HEK293 (cell line): ENCODE results near the gene RUFY1.

Experiments
- FEZF1 ChIP-seq: fragments of 450-650 bp; formaldehyde crosslinking; IDR thresholded peaks from 2 replicates; pipeline ENCODE4 v1.5.1; 2016; ENCODE audit warnings: missing biosample characterization, missing genetic modification characterization
- GLIS2 ChIP-seq: fragments of 450-650 bp; formaldehyde crosslinking; IDR thresholded peaks from 2 replicates; pipeline ENCODE4 v1.5.1; 2016; ENCODE audit warnings: missing biosample characterization, missing genetic modification characterization
- SCRT1 ChIP-seq: fragments of 450-650 bp; formaldehyde crosslinking; IDR thresholded peaks from 2 replicates; pipeline ENCODE4 v1.5.1; 2016; ENCODE audit warnings: missing biosample characterization, missing genetic modification characterization, borderline replicate concordance
- SETDB1 ChIP-seq: IDR thresholded peaks from one replicate; pipeline ENCODE4 v1.6.1; 2017; ENCODE audit warnings: mild to moderate bottlenecking, low read length, moderate library complexity, mixed read lengths; ENCODE audit not compliant: insufficient read length
- SP7 ChIP-seq: fragments of 450-650 bp; formaldehyde crosslinking; IDR thresholded peaks from 2 replicates; pipeline ENCODE4 v1.5.1; 2016; ENCODE audit warnings: missing biosample characterization, missing genetic modification characterization
- ZBTB17 ChIP-seq: fragments of 450-650 bp; formaldehyde crosslinking; IDR thresholded peaks from 2 replicates; pipeline ENCODE4 v1.5.1; 2016; ENCODE audit warnings: missing biosample characterization, missing genetic modification characterization
- ZBTB21 ChIP-seq: fragments of 450-650 bp; formaldehyde crosslinking; IDR thresholded peaks from 2 replicates; pipeline ENCODE4 v1.5.1; 2017; ENCODE audit warnings: missing biosample characterization, missing genetic modification characterization
- ZBTB26 ChIP-seq: fragments of 450-650 bp; formaldehyde crosslinking; optimal IDR thresholded peaks from 2 replicates; pipeline ENCODE3; 2016; ENCODE audit warnings: missing biosample characterization, mild to moderate bottlenecking, missing genetic modification characterization
- ZFP69B ChIP-seq: fragments of 450-650 bp; formaldehyde crosslinking; IDR thresholded peaks from 2 replicates; pipeline ENCODE4 v1.5.1; 2016; ENCODE audit warnings: missing biosample characterization, missing genetic modification characterization
- ZIC2 ChIP-seq: fragments of 450-650 bp; formaldehyde crosslinking; IDR thresholded peaks from 2 replicates; pipeline ENCODE4 v1.5.1; 2016; ENCODE audit warnings: missing biosample characterization, missing genetic modification characterization
- ZNF132 ChIP-seq: fragments of 450-650 bp; formaldehyde crosslinking; IDR thresholded peaks from 2 replicates; pipeline ENCODE4 v1.5.1; 2017; ENCODE audit warnings: missing biosample characterization, missing genetic modification characterization, borderline replicate concordance
- ZNF146 ChIP-seq: fragments of 450-650 bp; formaldehyde crosslinking; IDR thresholded peaks from 2 replicates; pipeline ENCODE4 v1.5.1; 2016; ENCODE audit warnings: missing biosample characterization, missing genetic modification characterization
- ZNF148 ChIP-seq: fragments of 450-650 bp; formaldehyde crosslinking; IDR thresholded peaks from 2 replicates; pipeline ENCODE4 v1.5.0; 2017; ENCODE audit warnings: missing biosample characterization, missing genetic modification characterization, borderline replicate concordance
- ZNF280C ChIP-seq: fragments of 450-650 bp; formaldehyde crosslinking; IDR thresholded peaks from 2 replicates; pipeline ENCODE4 v1.5.1; 2016; ENCODE audit warnings: missing biosample characterization, missing genetic modification characterization
- ZNF37A ChIP-seq: fragments of 450-650 bp; IDR thresholded peaks from 2 replicates; pipeline ENCODE4 v1.5.1; 2018; ENCODE audit warnings: missing biosample characterization, missing genetic modification characterization
- ZNF398 ChIP-seq: fragments of 450-650 bp; formaldehyde crosslinking; IDR thresholded peaks from 2 replicates; pipeline ENCODE4 v1.5.1; 2017; ENCODE audit warnings: missing biosample characterization, missing genetic modification characterization
- ZNF530 ChIP-seq: fragments of 450-650 bp; formaldehyde crosslinking; IDR thresholded peaks from 2 replicates; pipeline ENCODE4 v1.5.1; 2016; ENCODE audit warnings: low read depth, missing biosample characterization, missing genetic modification characterization
- ZNF549 ChIP-seq: fragments of 450-650 bp; IDR thresholded peaks from 2 replicates; pipeline ENCODE4 v1.5.1; 2018; ENCODE audit warnings: missing biosample characterization, missing genetic modification characterization, mild to moderate bottlenecking, inconsistent platforms, moderate library complexity
- ZNF585B ChIP-seq: fragments of 450-650 bp; formaldehyde crosslinking; IDR thresholded peaks from 2 replicates; pipeline ENCODE4 v1.5.1; 2016; ENCODE audit warnings: missing biosample characterization, missing genetic modification characterization
- ZNF623 ChIP-seq: fragments of 450-650 bp; formaldehyde crosslinking; IDR thresholded peaks from 2 replicates; pipeline ENCODE4 v1.5.1; 2016; ENCODE audit warnings: missing biosample characterization, missing genetic modification characterization
- ZNF645 ChIP-seq: fragments of 450-650 bp; formaldehyde crosslinking; IDR thresholded peaks from 2 replicates; pipeline ENCODE4; 2016; ENCODE audit warnings: missing biosample characterization, missing genetic modification characterization
- ZNF664 ChIP-seq: fragments of 450-650 bp; formaldehyde crosslinking; IDR thresholded peaks from 2 replicates; pipeline ENCODE4 v1.5.1; 2016; ENCODE audit warnings: missing biosample characterization, missing genetic modification characterization
- ZNF704 ChIP-seq: fragments of 450-650 bp; formaldehyde crosslinking; IDR thresholded peaks from 2 replicates; pipeline ENCODE4 v1.5.1; 2016; ENCODE audit warnings: missing biosample characterization, missing genetic modification characterization
- ZNF707 ChIP-seq: fragments of 450-650 bp; formaldehyde crosslinking; IDR thresholded peaks from 2 replicates; pipeline ENCODE4 v1.5.1; 2016; ENCODE audit warnings: missing biosample characterization, missing genetic modification characterization
- ZNF747 ChIP-seq: fragments of 450-650 bp; formaldehyde crosslinking; IDR thresholded peaks from 2 replicates; pipeline ENCODE4 v1.5.1; 2016; ENCODE audit warnings: missing biosample characterization, missing genetic modification characterization
- ZNF768 ChIP-seq: fragments of 450-650 bp; formaldehyde crosslinking; IDR thresholded peaks from 2 replicates; pipeline ENCODE4 v1.5.1; 2018; ENCODE audit warnings: missing biosample characterization, mild to moderate bottlenecking, missing genetic modification characterization
- ZNF776 ChIP-seq: fragments of 450-650 bp; formaldehyde crosslinking; IDR thresholded peaks from 2 replicates; pipeline ENCODE4 v1.5.0; 2017; ENCODE audit warnings: missing biosample characterization, missing genetic modification characterization, borderline replicate concordance
- ZSCAN5A ChIP-seq: fragments of 450-650 bp; formaldehyde crosslinking; IDR thresholded peaks from 2 replicates; pipeline ENCODE4 v1.5.1; 2016; ENCODE audit warnings: missing biosample characterization, missing genetic modification characterization

RUFY1 gene

GRCh38 chr5:179550511-179551342 is at the start of gene RUFY1 (continued):
- TF ChIP-seq ZNF148 (no peak), ZIC2 (tag by site-specific recombination) (0 out of 2 replicates have a peak, but pooled peaks have one; percentile 23), ZSCAN5A (no peak), ZNF37A (no peak), GLIS2 (tag by site-specific recombination) (peak; percentile 53; the same call in 1 of the 2 replicates), ZBTB21 (tag by site-specific recombination) (no peak), ZNF747 (no peak), ZBTB26 (tag by site-specific recombination) (peak; percentile 97), ZFP69B (tag by site-specific recombination) (no peak), ZNF398 (tag by site-specific recombination) (peak; percentile 44; the same call in 1 of the 2 replicates), ZNF704 (tag by site-specific recombination) (no peak), ZNF530 (tag by site-specific recombination) (no peak), ZNF768 (tag by site-specific recombination) (no peak), ZNF132 (tag by site-specific recombination) (no peak), FEZF1 (tag by site-specific recombination) (no peak), ZNF776 (tag by site-specific recombination) (no peak), ZNF549 (tag by site-specific recombination) (no peak), ZNF707 (tag by site-specific recombination) (no peak), ZNF280C (tag by site-specific recombination) (no peak), ZBTB17 (no peak), SCRT1 (tag by site-specific recombination) (no peak), ZNF623 (tag by site-specific recombination) (no peak), ZNF664 (no peak), ZNF146 (tag by site-specific recombination) (no peak), ZNF585B (tag by site-specific recombination) (no peak), SETDB1 (no peak), ZNF645 (no peak), SP7 (tag by site-specific recombination) (no peak; the same call in 1 of the 2 replicates)
